PC-3 (cell line): ENCODE data around the gene RAD9A. TPM values are rescaled to one million over a fixed set of nuclear protein-coding genes. Genes with fewer than 3 reads are reported as not detected.
A peak's percentile ranks its signal among the peaks of the same experiment; 100 is the strongest.

Experiments used
- ATAC-seq: fragments of 200-7000 bp; cut with Tn5 transposase; 2 replicates; pipeline ENCODE4 v1.9.1; 2020; ENCODE audit warnings: mild to moderate bottlenecking, moderate library complexity
- BruUV-seq: library from RNA; stranded (reverse); fragments of 400-500 nt; replicated peaks from 2 replicates; lab custom pipeline; 2021; lab: Mats Ljungman, UMichigan
- CTCF ChIA-PET: fragments of 300-600 bp; sonication (Branson Sonifier 250); formaldehyde crosslinking; loops from one replicate; lab custom pipeline; 2022; ENCODE audit warnings: antibody characterized with exemption; lab: Charles Lee
- POLR2A ChIA-PET: fragments of 300-600 bp; sonication (Branson Sonifier 250); formaldehyde crosslinking; loops from one replicate; lab custom pipeline; 2022; ENCODE audit warnings: antibody characterized with exemption; ENCODE audit not compliant: unreplicated experiment; lab: Charles Lee
- DNase-seq: peaks from one replicate; pipeline ENCODE4 v3.0.0-alpha.2; 2015
- H2AFZ ChIP-seq: fragments of 300-600 bp; sonication (generic); 2 replicates; pipeline ENCODE4 v1.6.0; 2016; ENCODE audit warnings: antibody characterized with exemption, low read length
- H3F3A ChIP-seq: fragments of 300-600 bp; sonication (generic); one replicate; pipeline ENCODE4 v1.6.0; 2017; ENCODE audit warnings: antibody characterized with exemption, low read length, control low read depth, mild to moderate bottlenecking; ENCODE audit not compliant: unreplicated experiment
- H3K27ac ChIP-seq: fragments of 300-600 bp; sonication (generic); 2 replicates; pipeline ENCODE4 v1.5.1; 2016; ENCODE audit warnings: mild to moderate bottlenecking, low read length
- H3K27me3 ChIP-seq: fragments of 300-600 bp; sonication (generic); 2 replicates; pipeline ENCODE4 v1.6.1; 2016; ENCODE audit warnings: low read length, mixed read lengths
- H3K36me3 ChIP-seq: fragments of 300-600 bp; sonication (generic); 2 replicates; pipeline ENCODE4 v1.6.1; 2016; ENCODE audit warnings: low read depth, mixed run types, low read length, mixed read lengths
- H3K4me1 ChIP-seq: fragments of 300-600 bp; sonication (generic); 2 replicates; pipeline ENCODE4 v1.5.1; 2016; ENCODE audit warnings: low read length; ENCODE audit not compliant: insufficient read depth
- H3K4me2 ChIP-seq: fragments of 300-600 bp; sonication (generic); 2 replicates; pipeline ENCODE4 v1.6.0; 2016; ENCODE audit warnings: low read length
- H3K4me3 ChIP-seq: fragments of 300-600 bp; sonication (generic); 2 replicates; pipeline ENCODE4 v1.5.1; 2016; ENCODE audit warnings: mild to moderate bottlenecking, low read length, mixed read lengths
- H3K79me2 ChIP-seq: fragments of 300-600 bp; sonication (generic); 2 replicates; pipeline ENCODE4 v1.6.1; 2017; ENCODE audit warnings: low read length, mixed read lengths
- H3K9ac ChIP-seq: fragments of 300-600 bp; sonication (generic); 2 replicates; pipeline ENCODE4 v1.6.0; 2016; ENCODE audit warnings: mild to moderate bottlenecking, low read length
- H3K9me2 ChIP-seq: fragments of 300-600 bp; sonication (generic); replicated peaks from 2 replicates; pipeline ENCODE4 v1.6.1; 2016; ENCODE audit warnings: mixed run types, low read length, mixed read lengths
- H3K9me3 ChIP-seq: fragments of 300-600 bp; sonication (generic); 2 replicates; pipeline ENCODE4 v1.6.1; 2016; ENCODE audit warnings: low read length, mixed read lengths
- H4K20me1 ChIP-seq: fragments of 300-600 bp; sonication (generic); 2 replicates; pipeline ENCODE4 v1.6.1; 2016; ENCODE audit warnings: low read length, mixed read lengths
- CTCF ChIP-seq: fragments of 300-600 bp; sonication (generic); conservative IDR thresholded peaks from 2 replicates; pipeline ENCODE4 v1.5.1; 2017; ENCODE audit warnings: antibody characterized with exemption, low read depth, mild to moderate bottlenecking, low read length
- EZH2 ChIP-seq: fragments of 300-600 bp; sonication (generic); IDR thresholded peaks from one replicate; pipeline ENCODE4 v1.6.1; 2017; ENCODE audit warnings: antibody characterized with exemption, mild to moderate bottlenecking, low read length; ENCODE audit not compliant: unreplicated experiment
- EZH2phosphoT487 ChIP-seq: fragments of 300-600 bp; sonication (generic); IDR thresholded peaks from 2 replicates; pipeline ENCODE4 v1.6.1; 2018; ENCODE audit warnings: mild to moderate bottlenecking, antibody characterized with exemption, low read length, borderline replicate concordance
- intact Hi-C: fragments of 100-400 bp; cut with micrococcal nuclease; formaldehyde crosslinking; loops from 2 replicates; pipeline ENCODE4 v1.9.0; 2023
- total RNA-seq: library from RNA; depleted of rRNA; stranded (reverse); fragments of >200 nt; gene quantifications from 2 replicates; pipeline ENCODE4 v1.2.3, GENCODE V29; 2014

Gene RAD9A
- total RNA-seq, 1 experiment from 2014 or later = 45.5 TPM

GRCh38 chr11:67352546-67353316, 39.1 kb upstream of the RAD9A start:
- Histone ChIP-seq H3K27ac (peak overlapping the region; percentile 93), H3K9me3 (no peaks in the 10 kb centered on the region), H3F3A (peaks cover 17% of the 10 kb centered on the region), H3K4me2 (peak overlapping the region; percentile 92), H3K4me1 (peaks cover 63% of the 10 kb centered on the region), H3K9me2 (no peaks in the 10 kb centered on the region), H2AFZ (peak overlapping the region; percentile 69), H3K9ac (peak overlapping the region; percentile 87), H3K36me3 (no peaks in the 10 kb centered on the region), H3K79me2 (peaks cover 14% of the 10 kb centered on the region), H3K27me3 (no peaks in the 10 kb centered on the region), H4K20me1 (no peaks in the 10 kb centered on the region), H3K4me3 (peak overlapping the region; percentile 77)
- TF ChIP-seq EZH2phosphoT487 (no peak), EZH2 (no peak), CTCF (no peak)
- ChIA-PET POLR2A (interaction anchor here (0.5 to 2.3 kb wide), 9 partner anchors 21 to 234 kb away, joined by 3 to 32 read pairs (median 4); partner anchors contain the start of genes CLCF1 and KDM2A), CTCF (interaction anchor here (0.5 to 4.1 kb wide), 6 partner anchors 19 to 49 kb away, joined by 3 to 46 read pairs (median 4); partner anchors contain the start of gene PPP1CA)
- peak; percentile 54 for DNase-seq
- intact Hi-C loops = loop anchor here (1.0 kb wide), 1 partner anchor 22 kb away; no protein-coding TSS in a partner anchor
- peak; percentile 5 for ATAC-seq
- BruUV-seq = TSS peak; percentile 85

- CTCF ChIA-PET = interaction anchor here (0.5 to 4.1 kb wide), 8 partner anchors 8 to 48 kb away, joined by 3 to 46 read pairs (median 6); partner anchors contain the start of genes CLCF1 and PPP1CA
- intact Hi-C loops = loop anchor here (1.0 kb wide), 2 partner anchors 7 to 21 kb away; no protein-coding TSS in a partner anchor
- peak; percentile 54 for ATAC-seq
- Histone ChIP-seq H3K4me3 (peak within 1 kb of the TSS; percentile 77), H3K36me3 (no peaks in the 10 kb centered on the region), H3K9me2 (no peaks in the 10 kb centered on the region), H3K27me3 (no peaks in the 10 kb centered on the region), H2AFZ (peak within 1 kb of the TSS; percentile 69), H3K4me2 (peak within 1 kb of the TSS; percentile 92), H4K20me1 (no peaks in the 10 kb centered on the region), H3K4me1 (peaks cover 63% of the 10 kb centered on the region), H3K9me3 (no peaks in the 10 kb centered on the region), H3K27ac (peak within 1 kb of the TSS; percentile 93), H3F3A (peaks cover 17% of the 10 kb centered on the region), H3K9ac (peak within 1 kb of the TSS; percentile 87), H3K79me2 (peaks cover 14% of the 10 kb centered on the region)
- no TSS peak for BruUV-seq
- POLR2A ChIA-PET = interaction anchor here (0.5 to 2.3 kb wide), 9 partner anchors 20 to 234 kb away, joined by 3 to 32 read pairs (median 4); partner anchors contain the start of genes CLCF1 and KDM2A
- DNase-seq = peak; percentile 98
- TF ChIP-seq EZH2phosphoT487 (no peak), CTCF (no peak), EZH2 (no peak)
These were observed 38.3 kb upstream of the RAD9A start, which contains the start of gene POLD4 for GRCh38 chr11:67353317-67354074. POLD4 (minus strand) TSS chr11:67353546; CDS start chr11:67353399, 147 bp downstream.
